Measurements from ENCODE around the gene KRTAP2-2.

DNA sequence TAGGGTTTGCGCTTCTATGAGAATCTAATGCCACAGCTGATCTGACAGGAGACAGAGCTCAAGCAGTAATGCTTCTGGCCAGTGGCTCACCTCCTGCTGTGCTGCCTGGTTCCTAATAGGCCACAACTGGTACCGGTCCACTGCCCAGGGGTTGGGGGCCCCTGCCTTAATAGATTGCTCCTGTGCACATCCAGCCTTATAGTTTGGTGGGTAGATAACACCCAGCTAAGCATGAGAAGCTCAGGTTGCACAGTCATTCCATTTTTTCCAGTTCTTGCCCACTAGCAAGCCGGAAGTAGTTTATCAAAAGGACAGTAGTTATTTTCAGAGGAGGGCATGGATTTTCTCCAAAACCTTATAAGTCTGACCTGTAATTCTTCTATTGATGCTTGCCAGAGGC is 35.6 kb downstream of the KRTAP2-2 start:
- TF ChIP-seq, protein P1, sequence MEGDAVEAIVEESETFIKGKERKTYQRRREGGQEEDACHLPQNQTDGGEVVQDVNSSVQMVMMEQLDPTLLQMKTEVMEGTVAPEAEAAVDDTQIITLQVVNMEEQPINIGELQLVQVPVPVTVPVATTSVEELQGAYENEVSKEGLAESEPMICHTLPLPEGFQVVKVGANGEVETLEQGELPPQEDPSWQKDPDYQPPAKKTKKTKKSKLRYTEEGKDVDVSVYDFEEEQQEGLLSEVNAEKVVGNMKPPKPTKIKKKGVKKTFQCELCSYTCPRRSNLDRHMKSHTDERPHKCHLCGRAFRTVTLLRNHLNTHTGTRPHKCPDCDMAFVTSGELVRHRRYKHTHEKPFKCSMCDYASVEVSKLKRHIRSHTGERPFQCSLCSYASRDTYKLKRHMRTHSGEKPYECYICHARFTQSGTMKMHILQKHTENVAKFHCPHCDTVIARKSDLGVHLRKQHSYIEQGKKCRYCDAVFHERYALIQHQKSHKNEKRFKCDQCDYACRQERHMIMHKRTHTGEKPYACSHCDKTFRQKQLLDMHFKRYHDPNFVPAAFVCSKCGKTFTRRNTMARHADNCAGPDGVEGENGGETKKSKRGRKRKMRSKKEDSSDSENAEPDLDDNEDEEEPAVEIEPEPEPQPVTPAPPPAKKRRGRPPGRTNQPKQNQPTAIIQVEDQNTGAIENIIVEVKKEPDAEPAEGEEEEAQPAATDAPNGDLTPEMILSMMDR (IDR thresholded peaks at IDR 0.05) = no peak
- TF ChIP-seq ZFX (IDR thresholded peaks at IDR 0.05; ENCODE audit: borderline replicate concordance) = no peak

Measured in 22Rv1 (cell line).